K562 (cell line): ENCODE measurements around the gene KASH5. TPM values are rescaled to one million over a fixed set of nuclear protein-coding genes. Genes with fewer than 3 reads are reported as not detected.

Experiments used
- ATAC-seq: fragments of 200-7000 bp; cut with Tn5 transposase; 3 replicates; pipeline ENCODE4 v1.9.1; 2020; ENCODE audit warnings: moderate library complexity
- BruUV-seq: library from RNA; stranded (reverse); fragments of 400-500 nt; replicated peaks from 2 replicates; lab custom pipeline; 2021; lab: Mats Ljungman, UMichigan
- CTCF ChIA-PET: fragments of 300-600 bp; formaldehyde crosslinking; extraction: SDS; loops from one replicate; lab custom pipeline; 2021; ENCODE audit warnings: low intra/inter-chr PET ratio; lab: Yijun Ruan, JAX
- POLR2A ChIA-PET: fragments of 300-600, 350-650 bp; sonication (Branson Sonifier 250); formaldehyde crosslinking; extraction: SDS; loops from one replicate; lab custom pipeline; 2021; ENCODE audit warnings: antibody characterized with exemption, inconsistent platforms; lab: Yijun Ruan, JAX
- DNase-seq, 4 experiments: peaks; one replicate each; pipeline versions ENCODE4 v3.0.0 to v3.0.0-alpha.2; 2011 to 2018; ENCODE audit warnings: low spot score in 3 of 4, mixed read lengths in 3 of 4; ENCODE audit errors: extremely low read depth in 1 of 4
- FAIRE-seq: peaks from 2 replicates; lab custom pipeline; 2011; peaks lifted over from hg19 to GRCh38; lab: Jason Lieb, UNC
- H2AFZ ChIP-seq: 2 replicates; pipeline ENCODE4 v1.6.0; 2011; ENCODE audit warnings: low read depth, low read length, control low read depth, inconsistent platforms
- H3K27ac ChIP-seq: fragments of 200-600 bp; 3 replicates; pipeline ENCODE4 v1.8.0; 2011; ENCODE audit warnings: low read depth, mild to moderate bottlenecking, control low read depth, inconsistent platforms, low read length, moderate library complexity, mixed read lengths; ENCODE audit errors: extremely low read depth
- H3K27me3 ChIP-seq, 2 experiments: fragments of 300-600 bp in 1 of 2; 2 replicates in 1 of 2; 3 replicates in 1 of 2; pipeline versions ENCODE4 v1.6.0 to v1.8.0; 2011; ENCODE audit warnings: inconsistent platforms in 2 of 2, low read length in 2 of 2, mild to moderate bottlenecking in 1 of 2, mixed read lengths in 1 of 2, moderate library complexity in 1 of 2; ENCODE audit not compliant: control insufficient read depth in 2 of 2, insufficient read depth in 2 of 2
- H3K36me3 ChIP-seq: fragments of 300-600 bp; 3 replicates; pipeline ENCODE4 v1.8.0; 2011; ENCODE audit warnings: mild to moderate bottlenecking, low read length, inconsistent platforms; ENCODE audit not compliant: control insufficient read depth, insufficient read depth
- H3K4me1 ChIP-seq, 2 experiments: fragments of 200-600 bp in 1 of 2; replicated peaks in 1 of 2; 2 replicates in 1 of 2; 3 replicates in 1 of 2; pipeline versions ENCODE4 v1.5.1 to v1.8.0; 2011; ENCODE audit warnings: inconsistent platforms in 2 of 2, low read length in 2 of 2, mild to moderate bottlenecking in 1 of 2, mixed read lengths in 1 of 2, moderate library complexity in 1 of 2; ENCODE audit not compliant: control insufficient read depth in 2 of 2, insufficient read depth in 2 of 2
- H3K4me2 ChIP-seq: 2 replicates; pipeline ENCODE4 v1.6.1; 2011; ENCODE audit warnings: low read length, control low read depth, inconsistent platforms, mixed read lengths; ENCODE audit not compliant: insufficient read depth
- H3K4me3 ChIP-seq: fragments of 200-600 bp; sonication (generic), shearing (Covaris generic); 2 replicates; pipeline ENCODE4 v1.5.1; 2016; ENCODE audit warnings: control low read depth, inconsistent platforms
- H3K79me2 ChIP-seq: fragments of 200-600 bp; 3 replicates; pipeline ENCODE4 v1.8.0; 2011; ENCODE audit warnings: low read length, inconsistent platforms; ENCODE audit not compliant: control insufficient read depth, insufficient read depth
- H3K9ac ChIP-seq, 2 experiments: 2 replicates each; pipeline versions ENCODE4 v1.6.0 to v1.6.1; 2011; ENCODE audit warnings: low read depth in 2 of 2, low read length in 2 of 2, control low read depth in 1 of 2, inconsistent platforms in 1 of 2, mild to moderate bottlenecking in 1 of 2, mixed read lengths in 1 of 2; ENCODE audit not compliant: insufficient read depth in 1 of 2
- H3K9me1 ChIP-seq: one replicate; pipeline ENCODE4 v1.6.0; 2011; ENCODE audit warnings: inconsistent platforms, mild to moderate bottlenecking, low read length, moderate library complexity; ENCODE audit not compliant: control insufficient read depth, insufficient read depth
- H3K9me3 ChIP-seq: replicated peaks from 2 replicates; pipeline ENCODE4 v1.5.1; 2011; ENCODE audit warnings: low read depth, low read length, inconsistent platforms; ENCODE audit not compliant: control insufficient read depth, insufficient read depth
- H4K20me1 ChIP-seq: replicated peaks from 2 replicates; pipeline ENCODE4 v1.6.1; 2011; ENCODE audit warnings: low read length, inconsistent platforms, mixed read lengths; ENCODE audit not compliant: control insufficient read depth, insufficient read depth
- BCL6 ChIP-seq: fragments of 250-450 bp; sonication (Bioruptor Pico); IDR thresholded peaks from 2 replicates; pipeline ENCODE4 v1.4.0; 2020
- CBFB ChIP-seq: sonication (generic); formaldehyde crosslinking; IDR thresholded peaks from 2 replicates; pipeline ENCODE4 v1.4.0; 2020; ENCODE audit warnings: mild to moderate bottlenecking, missing genetic modification reagents
- EHMT2 ChIP-seq: fragments of 450-650 bp; IDR thresholded peaks from 2 replicates; pipeline ENCODE4 v1.6.1; 2018; ENCODE audit warnings: antibody characterized with exemption
- HMGXB4 ChIP-seq: sonication (generic); formaldehyde crosslinking; IDR thresholded peaks from 2 replicates; pipeline ENCODE4 v1.8.1; 2023; ENCODE audit warnings: mild to moderate bottlenecking, missing genetic modification reagents
- HNRNPLL ChIP-seq: fragments of 200-400 bp; formaldehyde crosslinking; IDR thresholded peaks from 2 replicates; pipeline ENCODE4 v1.6.1; 2017; ENCODE audit warnings: low read length, low read depth, mild to moderate bottlenecking; ENCODE audit not compliant: poor library complexity, severe bottlenecking
- HSF4 ChIP-seq: fragments of 250-450 bp; sonication (Bioruptor Pico); IDR thresholded peaks from 2 replicates; pipeline ENCODE4 v2.1.2; 2022; ENCODE audit warnings: mild to moderate bottlenecking, moderate library complexity, borderline replicate concordance
- JUNB ChIP-seq: fragments of 450-650 bp; formaldehyde crosslinking; conservative IDR thresholded peaks from 2 replicates; pipeline ENCODE4 v1.4.0; 2020; ENCODE audit warnings: mild to moderate bottlenecking
- KAT2B ChIP-seq: IDR thresholded peaks from one replicate; pipeline ENCODE4 v1.6.1; 2012; ENCODE audit warnings: low read depth, mild to moderate bottlenecking, control low read depth, inconsistent platforms, low read length, moderate library complexity
- KLF1 ChIP-seq: fragments of 450-650 bp; IDR thresholded peaks from 2 replicates; pipeline ENCODE4 v1.6.1; 2016; ENCODE audit warnings: missing genetic modification characterization, missing compliant biosample characterization
- KLF13 ChIP-seq: fragments of 450-650 bp; IDR thresholded peaks from 2 replicates; pipeline ENCODE4 v1.6.1; 2016; ENCODE audit warnings: missing genetic modification characterization, low read depth, mild to moderate bottlenecking, missing compliant biosample characterization, moderate library complexity, borderline replicate concordance
- NFE2L1 ChIP-seq: fragments of 450-650 bp; IDR thresholded peaks from 2 replicates; pipeline ENCODE4 v1.6.1; 2016; ENCODE audit warnings: missing genetic modification characterization, low read depth, mild to moderate bottlenecking, missing compliant biosample characterization, moderate library complexity, borderline replicate concordance
- POLR2G ChIP-seq: fragments of 200-400 bp; formaldehyde crosslinking; IDR thresholded peaks from 2 replicates; pipeline ENCODE4 v1.6.1; 2017; ENCODE audit warnings: low read depth, mild to moderate bottlenecking, antibody characterized with exemption, low read length, moderate library complexity
- SMAD4 ChIP-seq: fragments of 250-450 bp; sonication (Bioruptor Pico); conservative IDR thresholded peaks from 2 replicates; pipeline ENCODE4 v1.8.0; 2021; ENCODE audit warnings: inconsistent platforms, mild to moderate bottlenecking, moderate library complexity
- ZNF134 ChIP-seq: fragments of 250-450 bp; sonication (Bioruptor Pico); conservative IDR thresholded peaks from 2 replicates; pipeline ENCODE4 v1.4.0; 2020
- WGBS: fragments of 100-300 bp; shearing (Covaris generic); methylation state at CpG from one replicate; pipeline ENCODE4 v1.1.6; 2016; ENCODE audit warnings: low coverage, mixed read lengths; ENCODE audit not compliant: insufficient coverage; ENCODE audit errors: missing lambda C conversion rate; 5-methylcytosine and 5-hydroxymethylcytosine counted together
- in situ Hi-C: fragments of 300-500 bp; cut with MboI; formaldehyde crosslinking; loops from 4 replicates; pipeline ENCODE4 v1.15.0; 2018; ENCODE audit warnings: inconsistent platforms, mixed read lengths
- intact Hi-C: fragments of 100-400 bp; cut with micrococcal nuclease; formaldehyde crosslinking; loops from 2 replicates; pipeline ENCODE4 v1.14.2; 2022
- polyA plus RNA-seq, 8 experiments: library from polyadenylated mRNA; depleted of rRNA in 4 of 8; stranded (reverse) in 5 of 8; unstranded in 3 of 8; fragments of >200 nt; fragmentation: Nextera tagmentation in 2 of 8; fragmentation: Illumina TruSeq in 1 of 8; extraction: Ambion mirVana in 2 of 8; extraction: Trizol in 1 of 8; gene quantifications; 2 replicates each; pipeline versions ENCODE4 v1.2.1 to v1.2.3, GENCODE V29; 2011 to 2014; ENCODE audit warnings: inconsistent platforms in 1 of 8, missing spikeins in 1 of 8
- total RNA-seq, 7 experiments: library from RNA; depleted of rRNA in 6 of 7; stranded (reverse); fragments of >200 nt in 6 of 7; fragmentation: Illumina TruSeq in 2 of 7; extraction: Trizol in 2 of 7; gene quantifications; 2 replicates each; pipeline versions ENCODE4 v1.2.1 to v1.2.3, GENCODE V29; 2011 to 2021; ENCODE audit warnings: low replicate concordance in 1 of 7
- TF ChIP-seq, protein P1 (sequence below): fragments of 450-650 bp; IDR thresholded peaks from 2 replicates; pipeline ENCODE4 v1.6.1; 2016; ENCODE audit warnings: borderline replicate concordance

The KASH5 gene
- total and polyA plus RNA-seq, 9 of the 15 experiments (the other 6 are each of a cell fraction or from before 2014, with no cell fraction given): 0.07 to 0.84 (median 0.34) TPM; not detected in 1

GRCh38 chr19:49430678-49431329 lies 42.8 kb downstream of the KASH5 start (continued):
- TF ChIP-seq CBFB (CRISPR knock-in tag): peak; percentile 69; the same call in 1 of the 2 replicates

DNA sequence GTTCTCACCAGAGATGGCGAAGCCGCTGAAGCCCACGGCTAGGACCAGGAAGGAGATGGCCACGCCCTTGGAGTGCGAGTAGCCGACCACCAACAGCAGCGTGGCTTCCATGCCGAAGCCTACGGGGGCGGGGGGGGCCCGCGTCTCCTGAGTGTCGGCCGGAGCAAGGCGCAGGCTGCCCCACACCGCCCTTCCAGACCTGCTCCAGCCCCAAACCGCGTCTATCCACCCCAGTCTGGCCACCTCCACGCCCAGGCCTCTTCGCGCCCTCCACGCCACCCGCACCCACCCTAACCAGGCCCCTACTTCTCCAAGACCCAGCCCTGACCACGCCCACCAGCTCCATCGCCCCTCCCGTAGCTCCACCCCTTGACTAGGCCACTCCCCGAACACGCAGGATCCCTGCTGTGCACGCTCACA lies 43.3 kb downstream of the KASH5 start:
- DNase-seq: peak; percentile 85 to 92 (median 91)
- ChIA-PET POLR2A (interaction anchor here (1.0 to 1.6 kb wide), 3 partner anchors 9 to 20 kb away, joined by 4 to 14 read pairs (median 5); partner anchors contain the start of gene SLC17A7), CTCF (no interaction called here)
- peaks cover 34 to 82% of the 10 kb centered on the region in 2 experiments for H3K4me1 ChIP-seq
- in situ Hi-C loops: no loop called here
- BruUV-seq: no TSS peak
- H3K4me3 ChIP-seq: peak overlapping the region; percentile 50
- peak overlapping the region; percentile 93 for H3K4me2 ChIP-seq
- peak overlapping the region; percentile 75 for H3K27ac ChIP-seq
- peak; percentile 84 for FAIRE-seq
- peak overlapping the region; percentile 84 for H2AFZ ChIP-seq
- ATAC-seq: peak; percentile 80
- 2% methylated on average over 22 of the region's 29 CpGs for WGBS
- peak overlapping the region; percentile 72 to 94 for H3K9ac ChIP-seq
- H3K27me3 ChIP-seq: no peaks in the 10 kb centered on the region
- H3K9me1 ChIP-seq: no peaks in the 10 kb centered on the region
- peaks cover 9% of the 10 kb centered on the region for H3K79me2 ChIP-seq
- H3K36me3 ChIP-seq: no peaks in the 10 kb centered on the region; the same call in 2 of the 3 replicates
- intact Hi-C loops: loop anchor here (2.0 kb wide), 1 partner anchor 39 kb away; no protein-coding TSS in a partner anchor
- H4K20me1 ChIP-seq: no peaks in the 10 kb centered on the region
- no peaks in the 10 kb centered on the region for H3K9me3 ChIP-seq
- TF ChIP-seq HNRNPLL: no peak
- 0 out of 2 replicates have a peak, but pooled peaks have one; percentile 53 for TF ChIP-seq HMGXB4 (CRISPR knock-in tag)
- TF ChIP-seq KLF13 (tag): no peak
- no peak for TF ChIP-seq SMAD4
- TF ChIP-seq NFE2L1 (tag): no peak
- no peak for TF ChIP-seq ZNF134 (CRISPR knock-in tag)
- no peak for TF ChIP-seq KLF1 (tag)
- no peak for TF ChIP-seq HSF4 (CRISPR knock-in tag)
- no peak for TF ChIP-seq EHMT2
- no peak for TF ChIP-seq JUNB (CRISPR knock-in tag)
- TF ChIP-seq KAT2B: no peak
- TF ChIP-seq, protein P1, sequence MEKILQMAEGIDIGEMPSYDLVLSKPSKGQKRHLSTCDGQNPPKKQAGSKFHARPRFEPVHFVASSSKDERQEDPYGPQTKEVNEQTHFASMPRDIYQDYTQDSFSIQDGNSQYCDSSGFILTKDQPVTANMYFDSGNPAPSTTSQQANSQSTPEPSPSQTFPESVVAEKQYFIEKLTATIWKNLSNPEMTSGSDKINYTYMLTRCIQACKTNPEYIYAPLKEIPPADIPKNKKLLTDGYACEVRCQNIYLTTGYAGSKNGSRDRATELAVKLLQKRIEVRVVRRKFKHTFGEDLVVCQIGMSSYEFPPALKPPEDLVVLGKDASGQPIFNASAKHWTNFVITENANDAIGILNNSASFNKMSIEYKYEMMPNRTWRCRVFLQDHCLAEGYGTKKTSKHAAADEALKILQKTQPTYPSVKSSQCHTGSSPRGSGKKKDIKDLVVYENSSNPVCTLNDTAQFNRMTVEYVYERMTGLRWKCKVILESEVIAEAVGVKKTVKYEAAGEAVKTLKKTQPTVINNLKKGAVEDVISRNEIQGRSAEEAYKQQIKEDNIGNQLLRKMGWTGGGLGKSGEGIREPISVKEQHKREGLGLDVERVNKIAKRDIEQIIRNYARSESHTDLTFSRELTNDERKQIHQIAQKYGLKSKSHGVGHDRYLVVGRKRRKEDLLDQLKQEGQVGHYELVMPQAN: 0 out of 2 replicates have a peak, but pooled peaks have one; percentile 13
- TF ChIP-seq POLR2G: peak; percentile 81
- TF ChIP-seq BCL6 (CRISPR knock-in tag): no peak
